Lower lobe of right lung (tissue), 2 donors: ENCODE results near the gene CDHR3. TPM values are rescaled to one million over a fixed set of nuclear protein-coding genes. Genes with fewer than 3 reads are reported as not detected.
A peak's percentile ranks its signal among the peaks of the same experiment; 100 is the strongest.

Experiments
- ATAC-seq, 2 donors: fragments of 200-7000 bp; cut with Tn5 transposase; one replicate each; pipeline ENCODE4 v1.9.1; 2020 to 2022; ENCODE audit warnings: mild to moderate bottlenecking in 2 of 2, moderate library complexity in 2 of 2
- DNase-seq: peaks from one replicate; pipeline ENCODE4 v3.0.0-alpha.2; 2020
- H3K27ac ChIP-seq: fragments of 200-600 bp; one replicate; pipeline ENCODE4 v1.8.0; 2022
- H3K27me3 ChIP-seq: fragments of 200-600 bp; one replicate; pipeline ENCODE4 v1.8.0; 2022; ENCODE audit warnings: low read depth
- H3K36me3 ChIP-seq: fragments of 200-600 bp; one replicate; pipeline ENCODE4 v1.8.0; 2022; ENCODE audit warnings: mild to moderate bottlenecking
- H3K4me1 ChIP-seq: fragments of 200-600 bp; one replicate; pipeline ENCODE4 v1.8.0; 2022
- H3K4me3 ChIP-seq: fragments of 200-600 bp; one replicate; pipeline ENCODE4 v1.8.0; 2022; ENCODE audit warnings: mild to moderate bottlenecking
- H3K9me3 ChIP-seq: fragments of 200-600 bp; one replicate; pipeline ENCODE4 v1.8.0; 2022
- CTCF ChIP-seq: fragments of 200-600 bp; IDR thresholded peaks from one replicate; pipeline ENCODE4 v1.8.0; 2022; ENCODE audit warnings: antibody characterized with exemption, mild to moderate bottlenecking
- intact Hi-C: fragments of 100-400 bp; cut with DNase I; formaldehyde crosslinking; loops from one replicate; pipeline ENCODE4 v1.11.0; 2022
- total RNA-seq: library from RNA; stranded (reverse); fragmentation: NEBNext Ultra II Directional; extraction: Animal tissue kit (Norgen Biotek cat#: 25700); gene quantifications from one replicate; pipeline ENCODE4 v1.2.1, GENCODE V29; 2021
- donor health status: DM: no; HTN: yes; CAD: no; lungs with severe emphysema.

CDHR3 gene
- total RNA-seq, 1 donor from 2014 or later = 28.7 TPM

GRCh38 chr7:106036004-106036403 is 72.9 kb downstream of the CDHR3 start:
- ATAC-seq = no peak
- Histone ChIP-seq H3K27ac (no peak overlapping the region), H3K27me3 (no peaks in the 10 kb centered on the region), H3K4me3 (no peak overlapping the region), H3K9me3 (no peaks in the 10 kb centered on the region), H3K36me3 (no peaks in the 10 kb centered on the region), H3K4me1 (peaks cover 7% of the 10 kb centered on the region)
- intact Hi-C loops = no loop called here
- TF ChIP-seq CTCF = no peak
- DNase-seq = no peak

GRCh38 chr7:106037489-106038176 is 74.6 kb downstream of the CDHR3 start:
- peaks cover 10% of the 10 kb centered on the region for H3K4me1 ChIP-seq
- no peak for ATAC-seq
- no peaks in the 10 kb centered on the region for H3K27me3 ChIP-seq
- intact Hi-C loops = no loop called here
- no peaks in the 10 kb centered on the region for H3K9me3 ChIP-seq
- no peak for DNase-seq
- H3K27ac ChIP-seq = no peak overlapping the region
- no peak overlapping the region for H3K4me3 ChIP-seq
- no peaks in the 10 kb centered on the region for H3K36me3 ChIP-seq
- no peak for TF ChIP-seq CTCF

GRCh38 chr7:106038289-106038688 is 75.2 kb downstream of the CDHR3 start:
- Histone ChIP-seq H3K4me1 (peaks cover 14% of the 10 kb centered on the region), H3K36me3 (no peaks in the 10 kb centered on the region), H3K27me3 (no peaks in the 10 kb centered on the region), H3K27ac (no peak overlapping the region), H3K9me3 (no peaks in the 10 kb centered on the region), H3K4me3 (no peak overlapping the region)
- no peak for TF ChIP-seq CTCF
- intact Hi-C loops = no loop called here
- ATAC-seq (no peak), DNase-seq (no peak)

- peaks cover 14% of the 10 kb centered on the region for H3K4me1 ChIP-seq
- no peaks in the 10 kb centered on the region for H3K9me3 ChIP-seq
- ATAC-seq = no peak
- H3K27ac ChIP-seq = no peak overlapping the region
- H3K27me3 ChIP-seq = no peaks in the 10 kb centered on the region
- no peaks in the 10 kb centered on the region for H3K36me3 ChIP-seq
- no peak for TF ChIP-seq CTCF
- no peak overlapping the region for H3K4me3 ChIP-seq
- DNase-seq = no peak
- intact Hi-C loops = no loop called here
Measured at GRCh38 chr7:106038916-106039315, 75.9 kb downstream of the CDHR3 start.

- intact Hi-C loops = loop anchor here (5.0 kb wide), 1 partner anchor 387 kb away; no protein-coding TSS in a partner anchor
- Histone ChIP-seq H3K4me1 (peaks cover 14% of the 10 kb centered on the region), H3K36me3 (no peaks in the 10 kb centered on the region), H3K9me3 (no peaks in the 10 kb centered on the region), H3K27ac (no peak overlapping the region), H3K27me3 (no peaks in the 10 kb centered on the region), H3K4me3 (no peak overlapping the region)
- ATAC-seq (peak in 1 of 2 donors; percentile 27), DNase-seq (no peak)
- TF ChIP-seq CTCF = no peak
Measured at GRCh38 chr7:106039486-106040060, 76.5 kb downstream of the CDHR3 start.
